Measurements from ENCODE around the gene MRPL53. TPM values are rescaled to one million over a fixed set of nuclear protein-coding genes. Genes with fewer than 3 reads are reported as not detected.

Gene MRPL53
- total and polyA plus RNA-seq, 9 of the 15 experiments (the other 6 are each of a cell fraction or from before 2014, with no cell fraction given) = 11.5 to 87.9 (median 41.1) TPM

- TF ChIP-seq MGA (IDR thresholded peaks at IDR 0.05) (peak; percentile 80), POLR2H (tag; IDR thresholded peaks at IDR 0.05; ENCODE audit: low read depth) (peak; percentile 79; the same call in 1 of the 2 replicates), RNF2 (IDR thresholded peaks at IDR 0.05) (peak; percentile 73; the same call in 1 of the 2 replicates), COPS2 (conservative IDR thresholded peaks at IDR 0.05) (no peak), EP400 (IDR thresholded peaks at IDR 0.05) (peak; percentile 78), ZBTB17 (CRISPR knock-in tag; IDR thresholded peaks at IDR 0.05) (0 out of 2 replicates have a peak, but pooled peaks have one; percentile 10), ZNF77 (CRISPR knock-in tag; IDR thresholded peaks at IDR 0.05) (no peak), CBX1 (IDR thresholded peaks at IDR 0.05; ENCODE audit: low read depth) (peak; percentile 56; the same call in 1 of the 2 replicates), ELF2 (CRISPR knock-in tag; IDR thresholded peaks at IDR 0.05) (0 out of 2 replicates have a peak, but pooled peaks have one; percentile 53), GTF2F1 (IDR thresholded peaks at IDR 0.05; ENCODE audit: low read depth, low read length) (no peak), SIN3A (IDR thresholded peaks at IDR 0.05; ENCODE audit: borderline replicate concordance in 2 of 2, control insufficient read depth in 1 of 2, low read depth in 2 of 2, low read length in 2 of 2) (peak; percentile 22 to 64; a peak in 2 of 4 replicates), CHD1 (IDR thresholded peaks at IDR 0.05; ENCODE audit: low read length) (no peak), NUFIP1 (IDR thresholded peaks at IDR 0.05; ENCODE audit: partially characterized antibody) (no peak), ZNF785 (CRISPR knock-in tag; IDR thresholded peaks at IDR 0.05) (no peak)
Observed at GRCh38 chr2:74502720-74503505, 30.4 kb upstream of the MRPL53 start (continued).
